GM12878 (cell line): ENCODE data around the gene PPP1R15A. TPM values are rescaled to one million over a fixed set of nuclear protein-coding genes. Genes with fewer than 3 reads are reported as not detected.

Experiments used
- BMI1 ChIP-seq: fragments of 450-650 bp; IDR thresholded peaks from 2 replicates; pipeline ENCODE4 v1.6.1; 2016; ENCODE audit warnings: mild to moderate bottlenecking, moderate library complexity, borderline replicate concordance
- CBX5 ChIP-seq: sonication (generic); IDR thresholded peaks from 2 replicates; pipeline ENCODE4 v1.6.1; 2016; ENCODE audit warnings: low read depth, moderate library complexity, mild to moderate bottlenecking, inconsistent platforms
- CHD1 ChIP-seq: IDR thresholded peaks from 2 replicates; pipeline ENCODE4 v1.6.1; 2012; ENCODE audit warnings: low read depth, low read length, improper control_type of control experiment
- CHD4 ChIP-seq: fragments of 200-600 bp; sonication (generic); IDR thresholded peaks from 2 replicates; pipeline ENCODE4 v1.6.1; 2016; ENCODE audit warnings: mild to moderate bottlenecking
- CREB1 ChIP-seq: IDR thresholded peaks from 2 replicates; pipeline ENCODE4 v1.6.1; 2012; ENCODE audit warnings: low read depth, mild to moderate bottlenecking, inconsistent platforms
- CREM ChIP-seq: IDR thresholded peaks from 2 replicates; pipeline ENCODE4 v1.6.1; 2014; ENCODE audit warnings: antibody characterized with exemption, low read depth
- EED ChIP-seq: sonication (generic); IDR thresholded peaks from 2 replicates; pipeline ENCODE4 v1.6.1; 2016; ENCODE audit warnings: antibody characterized with exemption, low read depth
- FOS ChIP-seq: IDR thresholded peaks from 3 replicates; pipeline ENCODE4 v1.6.1; 2011; ENCODE audit warnings: borderline replicate concordance; ENCODE audit not compliant: insufficient read length; ENCODE audit errors: extremely low read depth
- FOXM1 ChIP-seq: IDR thresholded peaks from 2 replicates; pipeline ENCODE4 v1.6.1; 2012; ENCODE audit warnings: low read depth, mild to moderate bottlenecking, inconsistent platforms, low read length, moderate library complexity
- GATAD2B ChIP-seq: fragments of 450-650 bp; conservative IDR thresholded peaks from 2 replicates; pipeline ENCODE4 v1.6.1; 2017; ENCODE audit warnings: low read depth, mild to moderate bottlenecking, moderate library complexity
- IRF4 ChIP-seq: IDR thresholded peaks from 2 replicates; pipeline ENCODE4 v1.6.1; 2011; ENCODE audit warnings: low read depth, low read length
- MYB ChIP-seq: fragments of 150-350 bp; IDR thresholded peaks from 2 replicates; pipeline ENCODE4 v1.6.1; 2014; ENCODE audit warnings: mild to moderate bottlenecking, low read depth, low read length, borderline replicate concordance
- NR2C1 ChIP-seq: fragments of 450-650 bp; IDR thresholded peaks from 2 replicates; pipeline ENCODE4 v1.6.1; 2017; ENCODE audit warnings: antibody characterized with exemption, mild to moderate bottlenecking, moderate library complexity
- RAD21 ChIP-seq: IDR thresholded peaks from 2 replicates; pipeline ENCODE4 v1.6.1; 2011; ENCODE audit warnings: mild to moderate bottlenecking, low read depth, low read length, moderate library complexity; ENCODE audit not compliant: insufficient read depth
- SREBF2 ChIP-seq: IDR thresholded peaks from 2 replicates; pipeline ENCODE4 v1.6.1; 2012; ENCODE audit warnings: mild to moderate bottlenecking, low read length
- STAT1 ChIP-seq: fragments of 450-650 bp; conservative IDR thresholded peaks from 2 replicates; pipeline ENCODE4 v1.6.1; 2014; ENCODE audit warnings: antibody characterized with exemption, mild to moderate bottlenecking
- TARDBP ChIP-seq: IDR thresholded peaks from 2 replicates; pipeline ENCODE4 v1.6.1; 2016; ENCODE audit warnings: borderline replicate concordance
- ZNF384 ChIP-seq: IDR thresholded peaks from 2 replicates; pipeline ENCODE4 v1.6.1; 2012; ENCODE audit warnings: low read depth, mild to moderate bottlenecking, low read length, improper control_type of control experiment, borderline replicate concordance
- polyA plus RNA-seq, 11 experiments: library from polyadenylated mRNA; depleted of rRNA in 4 of 11; unstranded in 6 of 11; stranded (reverse) in 5 of 11; fragments of >200 nt; fragmentation: Nextera tagmentation in 4 of 11; fragmentation: Illumina TruSeq in 1 of 11; extraction: Ambion mirVana in 4 of 11; extraction: Trizol in 1 of 11; gene quantifications; 1 replicate in 1 of 11; 2 replicates in 10 of 11; pipeline versions ENCODE4 v1.2.1 to v1.2.3, GENCODE V29; 2011 to 2016; ENCODE audit warnings: inconsistent platforms in 2 of 11, missing spikeins in 2 of 11, low read depth in 1 of 11
- total RNA-seq, 4 experiments: library from RNA; depleted of rRNA in 3 of 4; stranded (reverse); fragments of >200 nt in 3 of 4; fragmentation: Illumina TruSeq in 1 of 4; extraction: Trizol in 1 of 4; gene quantifications; 2 replicates each; pipeline versions ENCODE4 v1.2.1 to v1.2.3, GENCODE V29; 2013 to 2021
- TF ChIP-seq, protein P1 (sequence below): IDR thresholded peaks from 2 replicates; pipeline ENCODE4 v1.6.1; 2012; ENCODE audit warnings: low read depth, low read length, improper control_type of control experiment
- TF ChIP-seq, protein P2 (sequence below): fragments of 450-650 bp; IDR thresholded peaks from 2 replicates; pipeline ENCODE4 v1.6.1; 2016; ENCODE audit warnings: mild to moderate bottlenecking
- TF ChIP-seq, protein P3 (sequence below): fragments of 450-650 bp; formaldehyde crosslinking; IDR thresholded peaks from 2 replicates; pipeline ENCODE4 v1.4.0; 2022; ENCODE audit warnings: mild to moderate bottlenecking, moderate library complexity
- TF ChIP-seq, protein P4 (sequence below): IDR thresholded peaks from 2 replicates; pipeline ENCODE4 v1.6.1; 2012; ENCODE audit warnings: low read length, inconsistent platforms
- TF ChIP-seq, protein P5 (sequence below): IDR thresholded peaks from 2 replicates; pipeline ENCODE4 v1.6.1; 2011; ENCODE audit warnings: borderline replicate concordance, low read depth, mild to moderate bottlenecking, moderate library complexity, mixed read lengths, low read length; ENCODE audit not compliant: insufficient read depth; ENCODE audit errors: extremely low read length

Gene PPP1R15A
- total and polyA plus RNA-seq, 10 of the 15 experiments (the other 5 are each of a cell fraction or from before 2014, with no cell fraction given), result 0.68 to 50.8 (median 27.7) TPM

DNA sequence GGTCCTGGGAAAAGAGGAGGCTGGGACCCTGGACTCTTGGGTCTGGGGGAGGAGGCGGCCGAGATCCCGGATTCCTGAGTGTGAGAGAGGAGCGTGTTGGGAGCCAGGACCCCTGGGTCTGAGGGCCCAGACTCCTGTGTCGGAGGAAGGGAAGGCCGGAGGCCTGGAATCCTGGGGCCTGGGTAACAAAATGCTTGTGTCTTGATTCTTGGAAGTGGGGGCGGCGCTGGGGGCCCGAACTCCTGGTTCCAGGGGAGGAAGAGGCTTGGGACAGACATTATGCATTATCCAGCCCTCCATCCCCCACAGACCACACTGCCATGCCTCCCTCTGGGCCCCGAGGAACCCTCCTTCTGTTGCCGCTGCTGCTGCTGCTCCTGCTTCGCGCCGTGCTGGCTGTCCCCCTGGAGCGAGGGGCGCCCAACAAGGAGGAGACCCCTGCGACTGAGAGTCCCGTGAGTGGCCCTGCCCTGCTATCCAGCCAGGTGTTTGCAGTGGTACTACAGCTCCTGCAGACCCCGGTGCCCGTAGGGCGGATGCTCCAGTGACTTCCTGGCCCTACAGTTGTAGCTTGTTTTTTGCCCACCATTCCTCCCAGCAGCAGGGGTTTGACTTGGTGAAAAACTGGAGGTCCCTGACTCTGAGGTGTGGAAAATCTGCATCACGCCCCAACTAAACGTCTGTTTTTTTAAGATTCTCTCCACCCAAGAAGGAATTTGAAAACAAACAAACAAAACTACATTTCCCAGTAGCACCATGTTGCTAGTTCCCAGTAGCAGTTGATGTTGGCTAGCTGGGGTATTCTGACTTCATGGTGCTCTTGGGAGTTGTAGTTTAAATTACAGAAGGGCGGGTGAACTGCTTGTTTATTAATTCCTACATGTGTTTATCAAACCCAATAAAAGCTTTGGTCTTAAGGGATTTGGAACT, 28.5 kb downstream of the PPP1R15A start (continued):
- TF ChIP-seq EED (no peak), IRF4 (no peak), GATAD2B (no peak), CREB1 (peak; percentile 82), CHD1 (no peak), CBX5 (no peak), CREM (peak; percentile 84; the same call in 1 of the 2 replicates), FOXM1 (no peak), NR2C1 (peak; percentile 81), MYB (no peak), TARDBP (peak; percentile 79; the same call in 1 of the 2 replicates), BMI1 (no peak), SREBF2 (no peak), ZNF384 (no peak), FOS (no peak), STAT1 (0 out of 2 replicates have a peak, but pooled peaks have one; percentile 21), RAD21 (no peak), CHD4 (no peak)
- TF ChIP-seq, protein P1, sequence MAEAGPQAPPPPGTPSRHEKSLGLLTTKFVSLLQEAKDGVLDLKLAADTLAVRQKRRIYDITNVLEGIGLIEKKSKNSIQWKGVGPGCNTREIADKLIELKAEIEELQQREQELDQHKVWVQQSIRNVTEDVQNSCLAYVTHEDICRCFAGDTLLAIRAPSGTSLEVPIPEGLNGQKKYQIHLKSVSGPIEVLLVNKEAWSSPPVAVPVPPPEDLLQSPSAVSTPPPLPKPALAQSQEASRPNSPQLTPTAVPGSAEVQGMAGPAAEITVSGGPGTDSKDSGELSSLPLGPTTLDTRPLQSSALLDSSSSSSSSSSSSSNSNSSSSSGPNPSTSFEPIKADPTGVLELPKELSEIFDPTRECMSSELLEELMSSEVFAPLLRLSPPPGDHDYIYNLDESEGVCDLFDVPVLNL, result no peak
- TF ChIP-seq, protein P2, sequence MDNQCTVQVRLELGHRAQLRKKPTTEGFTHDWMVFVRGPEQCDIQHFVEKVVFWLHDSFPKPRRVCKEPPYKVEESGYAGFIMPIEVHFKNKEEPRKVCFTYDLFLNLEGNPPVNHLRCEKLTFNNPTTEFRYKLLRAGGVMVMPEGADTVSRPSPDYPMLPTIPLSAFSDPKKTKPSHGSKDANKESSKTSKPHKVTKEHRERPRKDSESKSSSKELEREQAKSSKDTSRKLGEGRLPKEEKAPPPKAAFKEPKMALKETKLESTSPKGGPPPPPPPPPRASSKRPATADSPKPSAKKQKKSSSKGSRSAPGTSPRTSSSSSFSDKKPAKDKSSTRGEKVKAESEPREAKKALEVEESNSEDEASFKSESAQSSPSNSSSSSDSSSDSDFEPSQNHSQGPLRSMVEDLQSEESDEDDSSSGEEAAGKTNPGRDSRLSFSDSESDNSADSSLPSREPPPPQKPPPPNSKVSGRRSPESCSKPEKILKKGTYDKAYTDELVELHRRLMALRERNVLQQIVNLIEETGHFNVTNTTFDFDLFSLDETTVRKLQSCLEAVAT, result peak; percentile 93
- TF ChIP-seq, protein P3, sequence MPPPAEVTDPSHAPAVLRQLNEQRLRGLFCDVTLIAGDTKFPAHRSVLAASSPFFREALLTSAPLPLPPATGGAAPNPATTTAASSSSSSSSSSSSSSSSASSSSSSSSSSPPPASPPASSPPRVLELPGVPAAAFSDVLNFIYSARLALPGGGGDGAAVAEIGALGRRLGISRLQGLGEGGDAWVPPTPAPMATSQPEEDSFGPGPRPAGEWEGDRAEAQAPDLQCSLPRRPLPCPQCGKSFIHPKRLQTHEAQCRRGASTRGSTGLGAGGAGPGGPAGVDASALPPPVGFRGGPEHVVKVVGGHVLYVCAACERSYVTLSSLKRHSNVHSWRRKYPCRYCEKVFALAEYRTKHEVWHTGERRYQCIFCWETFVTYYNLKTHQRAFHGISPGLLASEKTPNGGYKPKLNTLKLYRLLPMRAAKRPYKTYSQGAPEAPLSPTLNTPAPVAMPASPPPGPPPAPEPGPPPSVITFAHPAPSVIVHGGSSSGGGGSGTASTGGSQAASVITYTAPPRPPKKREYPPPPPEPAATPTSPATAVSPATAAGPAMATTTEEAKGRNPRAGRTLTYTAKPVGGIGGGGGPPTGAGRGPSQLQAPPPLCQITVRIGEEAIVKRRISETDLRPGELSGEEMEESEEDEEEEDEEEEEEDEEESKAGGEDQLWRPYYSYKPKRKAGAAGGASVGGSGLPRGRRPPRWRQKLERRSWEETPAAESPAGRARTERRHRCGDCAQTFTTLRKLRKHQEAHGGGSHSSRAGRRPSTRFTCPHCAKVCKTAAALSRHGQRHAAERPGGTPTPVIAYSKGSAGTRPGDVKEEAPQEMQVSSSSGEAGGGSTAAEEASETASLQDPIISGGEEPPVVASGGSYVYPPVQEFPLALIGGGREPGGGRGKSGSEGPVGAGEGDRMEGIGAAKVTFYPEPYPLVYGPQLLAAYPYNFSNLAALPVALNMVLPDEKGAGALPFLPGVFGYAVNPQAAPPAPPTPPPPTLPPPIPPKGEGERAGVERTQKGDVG (CRISPR knock-in tag), result no peak
- TF ChIP-seq, protein P4, sequence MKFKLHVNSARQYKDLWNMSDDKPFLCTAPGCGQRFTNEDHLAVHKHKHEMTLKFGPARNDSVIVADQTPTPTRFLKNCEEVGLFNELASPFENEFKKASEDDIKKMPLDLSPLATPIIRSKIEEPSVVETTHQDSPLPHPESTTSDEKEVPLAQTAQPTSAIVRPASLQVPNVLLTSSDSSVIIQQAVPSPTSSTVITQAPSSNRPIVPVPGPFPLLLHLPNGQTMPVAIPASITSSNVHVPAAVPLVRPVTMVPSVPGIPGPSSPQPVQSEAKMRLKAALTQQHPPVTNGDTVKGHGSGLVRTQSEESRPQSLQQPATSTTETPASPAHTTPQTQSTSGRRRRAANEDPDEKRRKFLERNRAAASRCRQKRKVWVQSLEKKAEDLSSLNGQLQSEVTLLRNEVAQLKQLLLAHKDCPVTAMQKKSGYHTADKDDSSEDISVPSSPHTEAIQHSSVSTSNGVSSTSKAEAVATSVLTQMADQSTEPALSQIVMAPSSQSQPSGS, result no peak
- TF ChIP-seq, protein P5, sequence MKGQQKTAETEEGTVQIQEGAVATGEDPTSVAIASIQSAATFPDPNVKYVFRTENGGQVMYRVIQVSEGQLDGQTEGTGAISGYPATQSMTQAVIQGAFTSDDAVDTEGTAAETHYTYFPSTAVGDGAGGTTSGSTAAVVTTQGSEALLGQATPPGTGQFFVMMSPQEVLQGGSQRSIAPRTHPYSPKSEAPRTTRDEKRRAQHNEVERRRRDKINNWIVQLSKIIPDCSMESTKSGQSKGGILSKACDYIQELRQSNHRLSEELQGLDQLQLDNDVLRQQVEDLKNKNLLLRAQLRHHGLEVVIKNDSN, result no peak
